A549 (cell line): ENCODE data around the gene PPM1H.

Source experiments
- ATOH8 ChIP-seq: fragments of 250-450 bp; sonication (Bioruptor Pico); IDR thresholded peaks from 2 replicates; pipeline ENCODE4 v1.5.0; 2020; ENCODE audit warnings: low read depth, mild to moderate bottlenecking, moderate library complexity
- CTCF ChIP-seq: fragments of >200 bp; sonication (Bioruptor Twin); formaldehyde crosslinking; IDR thresholded peaks from 3 replicates; pipeline ENCODE4 v1.5.1; 2016
- EHMT2 ChIP-seq: fragments of 200-600 bp; sonication (generic); IDR thresholded peaks from 2 replicates; pipeline ENCODE4 v1.6.1; 2016; ENCODE audit warnings: antibody characterized with exemption, low read depth, mild to moderate bottlenecking, moderate library complexity
- GATA3 ChIP-seq: IDR thresholded peaks from 2 replicates; pipeline ENCODE4 v1.6.1; 2012; ENCODE audit warnings: borderline replicate concordance
- JUN ChIP-seq, 2 experiments: fragments of >200 bp; sonication (Bioruptor Twin); formaldehyde crosslinking; IDR thresholded peaks; 2 replicates in 1 of 2; 3 replicates in 1 of 2; pipeline ENCODE4 v1.6.1; 2016 to 2017
- KDM1A ChIP-seq: fragments of 200-600 bp; sonication (generic); IDR thresholded peaks from 2 replicates; pipeline ENCODE4 v1.6.1; 2016; ENCODE audit warnings: low read depth, mild to moderate bottlenecking
- POLR2A ChIP-seq: IDR thresholded peaks from 2 replicates; pipeline ENCODE4 v1.6.1; 2012; ENCODE audit warnings: mild to moderate bottlenecking, low read length
- SREBF2 ChIP-seq: fragments of 450-650 bp; IDR thresholded peaks from 2 replicates; pipeline ENCODE4 v1.6.1; 2014; ENCODE audit warnings: mild to moderate bottlenecking, moderate library complexity
- USF2 ChIP-seq: fragments of 450-650 bp; IDR thresholded peaks from 2 replicates; pipeline ENCODE4 v1.6.1; 2014; ENCODE audit warnings: antibody characterized with exemption
- ZNF302 ChIP-seq: fragments of 250-450 bp; sonication (Bioruptor Pico); IDR thresholded peaks from 2 replicates; pipeline ENCODE4 v1.9.0; 2021; ENCODE audit warnings: inconsistent platforms, mild to moderate bottlenecking, moderate library complexity

GRCh38 chr12:62622177-62622576 is 312.8 kb downstream of the PPM1H start:
- TF ChIP-seq CTCF (no peak), POLR2A (no peak), GATA3 (no peak), KDM1A (no peak), ZNF302 (no peak), EHMT2 (no peak), USF2 (no peak), JUN (IDR thresholded peaks at IDR 0.05) (no peak), SREBF2 (no peak), ATOH8 (no peak)
